WTC11 (cell line): ENCODE results near the gene RIN3.

Experiments used
- ATF1 ChIP-seq: sonication (generic); formaldehyde crosslinking; IDR thresholded peaks from 2 replicates; pipeline ENCODE4 v1.8.1; 2023; ENCODE audit warnings: mild to moderate bottlenecking, moderate library complexity, missing genetic modification reagents
- CREB1 ChIP-seq: sonication (generic); formaldehyde crosslinking; IDR thresholded peaks from 2 replicates; pipeline ENCODE4 v1.8.0; 2023; ENCODE audit warnings: mild to moderate bottlenecking, missing genetic modification reagents
- ELF4 ChIP-seq: sonication (generic); formaldehyde crosslinking; IDR thresholded peaks from 2 replicates; pipeline ENCODE4 v1.8.1; 2022; ENCODE audit warnings: low read depth, mild to moderate bottlenecking, moderate library complexity, missing genetic modification reagents
- ESRRA ChIP-seq: sonication (generic); formaldehyde crosslinking; IDR thresholded peaks from 2 replicates; pipeline ENCODE4 v1.8.1; 2022; ENCODE audit warnings: mild to moderate bottlenecking, missing genetic modification reagents, borderline replicate concordance
- ETV6 ChIP-seq: sonication (generic); formaldehyde crosslinking; IDR thresholded peaks from 2 replicates; pipeline ENCODE4 v1.8.1; 2022; ENCODE audit warnings: mild to moderate bottlenecking, missing genetic modification reagents
- HMGXB4 ChIP-seq: sonication (generic); formaldehyde crosslinking; IDR thresholded peaks from 2 replicates; pipeline ENCODE4 v1.8.1; 2023; ENCODE audit warnings: mild to moderate bottlenecking, moderate library complexity, missing genetic modification reagents
- SMAD3 ChIP-seq: sonication (generic); formaldehyde crosslinking; IDR thresholded peaks from 2 replicates; pipeline ENCODE4 v1.8.0; 2022; ENCODE audit warnings: missing genetic modification reagents, mild to moderate bottlenecking, borderline replicate concordance
- SMAD4 ChIP-seq: sonication (generic); formaldehyde crosslinking; IDR thresholded peaks from 2 replicates; pipeline ENCODE4 v1.8.0; 2022; ENCODE audit warnings: mild to moderate bottlenecking, missing genetic modification reagents
- TCF7 ChIP-seq: sonication (generic); formaldehyde crosslinking; IDR thresholded peaks from 2 replicates; pipeline ENCODE4 v1.8.0; 2022; ENCODE audit warnings: mild to moderate bottlenecking, low read depth, missing genetic modification reagents, moderate library complexity
- TEAD4 ChIP-seq: sonication (generic); formaldehyde crosslinking; IDR thresholded peaks from 2 replicates; pipeline ENCODE4 v1.8.0; 2022; ENCODE audit warnings: mild to moderate bottlenecking, missing genetic modification reagents
- ZNF423 ChIP-seq: fragments of 250-450 bp; sonication (Bioruptor Pico); IDR thresholded peaks from 2 replicates; pipeline ENCODE4 v2.1.2; 2022; ENCODE audit warnings: mild to moderate bottlenecking, moderate library complexity
- TF ChIP-seq, protein P1 (sequence below): fragments of 200-600 bp; IDR thresholded peaks from 2 replicates; pipeline ENCODE4 v1.8.0; 2022; ENCODE audit warnings: antibody characterized with exemption

DNA sequence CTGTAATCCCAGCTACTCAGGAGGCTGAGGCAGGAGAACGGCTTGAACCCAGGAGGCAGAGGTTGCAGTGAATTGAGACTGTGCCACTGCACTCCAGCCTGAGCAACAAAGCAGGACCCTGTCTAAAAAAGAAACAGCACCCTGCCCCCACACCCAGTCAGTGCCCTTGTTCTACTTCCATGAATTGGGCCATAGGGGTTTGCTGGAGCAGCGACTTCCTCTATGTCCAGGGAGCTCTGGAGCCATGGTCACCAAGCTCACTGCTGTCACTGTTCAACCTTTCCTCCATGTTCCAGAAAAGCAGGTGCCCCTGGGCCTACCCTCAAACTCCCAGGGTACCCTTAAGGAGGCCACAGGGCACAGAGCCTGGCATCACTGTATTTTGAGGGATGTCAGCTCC is 116.8 kb downstream of the RIN3 start:
- TF ChIP-seq, protein P1, sequence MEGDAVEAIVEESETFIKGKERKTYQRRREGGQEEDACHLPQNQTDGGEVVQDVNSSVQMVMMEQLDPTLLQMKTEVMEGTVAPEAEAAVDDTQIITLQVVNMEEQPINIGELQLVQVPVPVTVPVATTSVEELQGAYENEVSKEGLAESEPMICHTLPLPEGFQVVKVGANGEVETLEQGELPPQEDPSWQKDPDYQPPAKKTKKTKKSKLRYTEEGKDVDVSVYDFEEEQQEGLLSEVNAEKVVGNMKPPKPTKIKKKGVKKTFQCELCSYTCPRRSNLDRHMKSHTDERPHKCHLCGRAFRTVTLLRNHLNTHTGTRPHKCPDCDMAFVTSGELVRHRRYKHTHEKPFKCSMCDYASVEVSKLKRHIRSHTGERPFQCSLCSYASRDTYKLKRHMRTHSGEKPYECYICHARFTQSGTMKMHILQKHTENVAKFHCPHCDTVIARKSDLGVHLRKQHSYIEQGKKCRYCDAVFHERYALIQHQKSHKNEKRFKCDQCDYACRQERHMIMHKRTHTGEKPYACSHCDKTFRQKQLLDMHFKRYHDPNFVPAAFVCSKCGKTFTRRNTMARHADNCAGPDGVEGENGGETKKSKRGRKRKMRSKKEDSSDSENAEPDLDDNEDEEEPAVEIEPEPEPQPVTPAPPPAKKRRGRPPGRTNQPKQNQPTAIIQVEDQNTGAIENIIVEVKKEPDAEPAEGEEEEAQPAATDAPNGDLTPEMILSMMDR = no peak
- no peak for TF ChIP-seq HMGXB4 (CRISPR knock-in tag)
- TF ChIP-seq SMAD3 (CRISPR knock-in tag) = no peak
- TF ChIP-seq ETV6 (CRISPR knock-in tag) = no peak
- TF ChIP-seq ZNF423 (CRISPR knock-in tag) = no peak
- no peak for TF ChIP-seq SMAD4
- no peak for TF ChIP-seq ELF4
- TF ChIP-seq CREB1 = no peak
- no peak for TF ChIP-seq ATF1 (CRISPR knock-in tag)
- TF ChIP-seq TEAD4 (CRISPR knock-in tag) = no peak
- no peak for TF ChIP-seq TCF7
- TF ChIP-seq ESRRA (CRISPR knock-in tag) = no peak
